H1 (cell line): ENCODE measurements around the gene GRIA1. TPM values are rescaled to one million over a fixed set of nuclear protein-coding genes. Genes with fewer than 3 reads are reported as not detected.

ENCODE experiments used
- CTCF ChIA-PET: fragments of 300-600 bp; sonication (Branson Sonifier 250); formaldehyde crosslinking; loops from one replicate; lab custom pipeline; 2021; ENCODE audit not compliant: partially characterized antibody; lab: Charles Lee
- POLR2A ChIA-PET: fragments of 300-600 bp; sonication (Branson Sonifier 250); formaldehyde crosslinking; loops from one replicate; lab custom pipeline; 2021; ENCODE audit warnings: inconsistent platforms; ENCODE audit not compliant: partially characterized antibody; lab: Charles Lee
- DNase-seq, 2 experiments: peaks; one replicate each; pipeline versions ENCODE4 v3.0.0 to v3.0.0-alpha.2; 2010 to 2022; ENCODE audit warnings: low spot score in 2 of 2, low read depth in 1 of 2, mixed read lengths in 1 of 2
- FAIRE-seq: peaks from 2 replicates; lab custom pipeline; 2011; peaks lifted over from hg19 to GRCh38; lab: Jason Lieb, UNC
- H2AFZ ChIP-seq: 2 replicates; pipeline ENCODE4 v1.8.1; 2012; ENCODE audit warnings: low read length, inconsistent platforms
- H2AK5ac ChIP-seq: 2 replicates; pipeline ENCODE4 v1.6.1; 2013; ENCODE audit warnings: low read depth, low read length
- H2BK120ac ChIP-seq: replicated peaks from 2 replicates; pipeline ENCODE3; 2013; ENCODE audit warnings: low read depth, low read length, inconsistent platforms
- H2BK12ac ChIP-seq: 2 replicates; pipeline ENCODE4 v1.6.1; 2013; ENCODE audit warnings: low read depth, low read length
- H2BK15ac ChIP-seq: 2 replicates; pipeline ENCODE4 v1.6.1; 2013; ENCODE audit warnings: low read length
- H2BK20ac ChIP-seq: 2 replicates; pipeline ENCODE4 v1.6.1; 2013; ENCODE audit warnings: low read length
- H2BK5ac ChIP-seq: 2 replicates; pipeline ENCODE4 v1.6.1; 2013; ENCODE audit warnings: low read depth, low read length
- H3K14ac ChIP-seq: 2 replicates; pipeline ENCODE4 v1.6.1; 2013; ENCODE audit warnings: inconsistent platforms; ENCODE audit not compliant: insufficient read length
- H3K18ac ChIP-seq: 2 replicates; pipeline ENCODE4 v1.6.1; 2013; ENCODE audit warnings: low read length; ENCODE audit errors: extremely low read depth
- H3K23ac ChIP-seq: 2 replicates; pipeline ENCODE4 v1.6.1; 2013; ENCODE audit warnings: inconsistent platforms; ENCODE audit not compliant: insufficient read length
- H3K23me2 ChIP-seq: 2 replicates; pipeline ENCODE4 v1.6.1; 2013; ENCODE audit warnings: low read depth, low read length
- H3K27ac ChIP-seq: 2 replicates; pipeline ENCODE4 v1.6.1; 2011; ENCODE audit warnings: low read depth, low read length, inconsistent platforms
- H3K27me3 ChIP-seq, 4 experiments: replicated peaks in 1 of 4; 1 replicate in 1 of 4; 2 replicates in 3 of 4; pipeline versions ENCODE4 v1.6.1 to v1.8.1; 2011 to 2013; ENCODE audit warnings: low read length in 3 of 4, mild to moderate bottlenecking in 3 of 4, inconsistent platforms in 2 of 4, mixed read lengths in 2 of 4, moderate library complexity in 1 of 4; ENCODE audit not compliant: control insufficient read depth in 3 of 4, insufficient read depth in 3 of 4; ENCODE audit errors: extremely low read depth in 1 of 4
- H3K36me3 ChIP-seq, 4 experiments: 2 replicates each; pipeline versions ENCODE4 v1.6.1 to v1.8.1; 2011 to 2013; ENCODE audit warnings: mild to moderate bottlenecking in 4 of 4, low read length in 3 of 4, moderate library complexity in 2 of 4, control low read depth in 1 of 4, inconsistent platforms in 1 of 4; ENCODE audit not compliant: insufficient read depth in 4 of 4, control insufficient read depth in 2 of 4
- H3K4ac ChIP-seq: replicated peaks from 2 replicates; pipeline ENCODE3; 2013; ENCODE audit warnings: low read length, low read depth, mixed read lengths, inconsistent platforms; ENCODE audit not compliant: insufficient read length
- H3K4me1 ChIP-seq, 4 experiments: replicated peaks in 1 of 4; 1 replicate in 1 of 4; 2 replicates in 3 of 4; pipeline versions ENCODE4 v1.6.1 to v1.8.1; 2011 to 2013; ENCODE audit warnings: low read length in 3 of 4, inconsistent platforms in 2 of 4, mixed read lengths in 1 of 4; ENCODE audit not compliant: insufficient read depth in 4 of 4, control insufficient read depth in 3 of 4
- H3K4me2 ChIP-seq, 2 experiments: 2 replicates each; pipeline versions ENCODE4 v1.6.1 to v1.8.1; 2011 to 2013; ENCODE audit warnings: low read depth in 2 of 2, low read length in 2 of 2, control low read depth in 1 of 2, inconsistent platforms in 1 of 2, mild to moderate bottlenecking in 1 of 2; ENCODE audit not compliant: insufficient read depth in 1 of 2
- H3K4me3 ChIP-seq, 4 experiments: fragments of 200-600, 300-600 bp in 1 of 4; sonication (generic), shearing (Covaris generic), sonication (Bioruptor Twin) in 1 of 4; 2 replicates each; pipeline versions ENCODE4 v1.5.1 to v1.8.1; 2011 to 2016; ENCODE audit warnings: low read length in 4 of 4, low read depth in 3 of 4, control low read depth in 2 of 4, inconsistent platforms in 2 of 4, mild to moderate bottlenecking in 2 of 4, mixed read lengths in 1 of 4, moderate library complexity in 1 of 4; ENCODE audit not compliant: insufficient read depth in 2 of 4; ENCODE audit errors: extremely low read depth in 1 of 4
- H3K56ac ChIP-seq: replicated peaks from 2 replicates; pipeline ENCODE3; 2013; ENCODE audit warnings: low read depth, mild to moderate bottlenecking, mixed read lengths, low read length, inconsistent platforms; ENCODE audit not compliant: insufficient read length
- H3K79me1 ChIP-seq: 2 replicates; pipeline ENCODE4 v1.6.1; 2013; ENCODE audit warnings: low read depth, low read length, control low read depth
- H3K79me2 ChIP-seq, 2 experiments: 2 replicates each; pipeline versions ENCODE4 v1.6.1 to v1.8.1; 2012 to 2013; ENCODE audit warnings: low read length in 2 of 2, mild to moderate bottlenecking in 2 of 2, inconsistent platforms in 1 of 2; ENCODE audit not compliant: insufficient read depth in 2 of 2, control insufficient read depth in 1 of 2
- H3K9ac ChIP-seq, 4 experiments: replicated peaks in 1 of 4; 1 replicate in 1 of 4; 2 replicates in 3 of 4; pipeline versions ENCODE4 v1.6.1 to v1.8.1; 2011 to 2013; ENCODE audit warnings: low read depth in 3 of 4, low read length in 3 of 4, control low read depth in 2 of 4, mild to moderate bottlenecking in 2 of 4, moderate library complexity in 2 of 4, inconsistent platforms in 1 of 4; ENCODE audit errors: extremely low read depth in 1 of 4
- H3K9me3 ChIP-seq, 2 experiments: 2 replicates each; pipeline versions ENCODE4 v1.6.1 to v1.8.1; 2012 to 2013; ENCODE audit warnings: mild to moderate bottlenecking in 2 of 2, moderate library complexity in 2 of 2, control low read depth in 1 of 2, inconsistent platforms in 1 of 2, low read depth in 1 of 2, low read length in 1 of 2, mixed read lengths in 1 of 2; ENCODE audit not compliant: insufficient read depth in 2 of 2
- H4K20me1 ChIP-seq, 2 experiments: replicated peaks in 1 of 2; 2 replicates each; pipeline versions ENCODE3 to v1.8.1; 2011 to 2013; ENCODE audit warnings: inconsistent platforms in 2 of 2, low read length in 2 of 2, mild to moderate bottlenecking in 1 of 2; ENCODE audit not compliant: insufficient read depth in 2 of 2, control insufficient read depth in 1 of 2
- H4K5ac ChIP-seq: 2 replicates; pipeline ENCODE4 v1.6.1; 2013; ENCODE audit warnings: low read length, low read depth, mixed read lengths, inconsistent platforms; ENCODE audit not compliant: insufficient read length
- H4K8ac ChIP-seq: 2 replicates; pipeline ENCODE4 v1.8.0; 2013; ENCODE audit warnings: mild to moderate bottlenecking, moderate library complexity, low read length, inconsistent platforms; ENCODE audit not compliant: insufficient read depth; ENCODE audit errors: extremely low read depth
- H4K91ac ChIP-seq: replicated peaks from 2 replicates; pipeline ENCODE3; 2013; ENCODE audit warnings: low read length, mixed read lengths, inconsistent platforms; ENCODE audit not compliant: insufficient read length
- BACH1 ChIP-seq: IDR thresholded peaks from 2 replicates; pipeline ENCODE4 v1.6.1; 2012; ENCODE audit warnings: low read length, improper control_type of control experiment
- CBX8 ChIP-seq: fragments of 300-800, 300-1000 bp; sonication (generic); IDR thresholded peaks from 2 replicates; pipeline ENCODE4 v1.7.1; 2016; ENCODE audit warnings: low read depth, low read length, borderline replicate concordance
- EZH2 ChIP-seq: fragments of 200-600 bp; sonication (generic); IDR thresholded peaks from 2 replicates; pipeline ENCODE4 v1.7.1; 2012; ENCODE audit warnings: low read depth, mild to moderate bottlenecking, moderate library complexity, low read length, inconsistent platforms; ENCODE audit not compliant: severe bottlenecking
- MAX ChIP-seq: IDR thresholded peaks from 2 replicates; pipeline ENCODE4 v1.6.1; 2012; ENCODE audit warnings: inconsistent platforms
- POLR2A ChIP-seq, 2 experiments: IDR thresholded peaks; 1 replicate in 1 of 2; 2 replicates in 1 of 2; pipeline ENCODE4 v1.6.1; 2011; ENCODE audit warnings: low read depth in 2 of 2, low read length in 2 of 2, mild to moderate bottlenecking in 2 of 2; ENCODE audit errors: control extremely low read depth in 1 of 2
- POU5F1 ChIP-seq: IDR thresholded peaks from 2 replicates; pipeline ENCODE4 v1.6.1; 2011; ENCODE audit warnings: low read depth, mild to moderate bottlenecking, low read length, moderate library complexity
- RBBP5 ChIP-seq: IDR thresholded peaks from 2 replicates; pipeline ENCODE4 v1.7.1; 2012; ENCODE audit warnings: low read depth, mild to moderate bottlenecking, inconsistent platforms, low read length, moderate library complexity, borderline replicate concordance
- RFX5 ChIP-seq: IDR thresholded peaks from 2 replicates; pipeline ENCODE4 v1.6.1; 2011; ENCODE audit warnings: low read depth, low read length, improper control_type of control experiment, borderline replicate concordance
- SAP30 ChIP-seq: fragments of 300-600 bp; sonication (generic); IDR thresholded peaks from 2 replicates; pipeline ENCODE4 v1.7.1; 2012; ENCODE audit warnings: low read length, moderate library complexity, mild to moderate bottlenecking, inconsistent platforms; ENCODE audit not compliant: insufficient read depth, insufficient replicate concordance
- SRF ChIP-seq: IDR thresholded peaks from 2 replicates; pipeline ENCODE4 v1.6.1; 2011; ENCODE audit warnings: mild to moderate bottlenecking, low read depth, low read length, moderate library complexity
- TCF12 ChIP-seq: IDR thresholded peaks from 2 replicates; pipeline ENCODE4 v1.6.1; 2011; ENCODE audit warnings: low read depth, mild to moderate bottlenecking, low read length
- USF2 ChIP-seq: IDR thresholded peaks from 2 replicates; pipeline ENCODE4 v1.6.1; 2011; ENCODE audit warnings: low read length, improper control_type of control experiment
- WGBS, 2 experiments: shearing (Covaris generic) in 1 of 2; methylation state at CpG; one replicate each; pipeline versions ENCODE4 v1.1.6 to v1.1.7; 2013 to 2015; ENCODE audit warnings: low lambda C conversion rate in 2 of 2, mixed read lengths in 2 of 2, inconsistent platforms in 1 of 2, low coverage in 1 of 2, missing lambda C conversion rate in 1 of 2; ENCODE audit not compliant: insufficient replicate concordance in 2 of 2, insufficient coverage in 1 of 2, insufficient read length in 1 of 2; ENCODE audit errors: extremely low coverage in 1 of 2, missing lambda C conversion rate in 1 of 2; 5-methylcytosine and 5-hydroxymethylcytosine counted together
- polyA plus RNA-seq, 7 experiments: library from polyadenylated mRNA; depleted of rRNA in 3 of 7; stranded (reverse) in 5 of 7; unstranded in 2 of 7; fragments of >200 nt in 5 of 7; fragments of 200-250 nt in 2 of 7; gene quantifications; 1 replicate in 5 of 7; 2 replicates in 1 of 7; 4 replicates in 1 of 7; pipeline versions ENCODE4 v1.2.1 to v1.2.3, GENCODE V29; 2011 to 2013; ENCODE audit warnings: missing spikeins in 2 of 7, mixed read lengths in 2 of 7
- total RNA-seq: library from RNA; stranded (reverse); fragmentation: NEBNext Ultra II Directional; extraction: Animal tissue kit (Norgen Biotek cat#: 25700); gene quantifications from 2 replicates; pipeline ENCODE4 v1.2.1, GENCODE V29; 2021

The GRIA1 gene
- total and polyA plus RNA-seq, 2 of the 8 experiments (the other 6 are each of a cell fraction or from before 2014, with no cell fraction given): 0.97 to 2.5 TPM

- H3K4me1 ChIP-seq: no peaks in the 10 kb centered on the region
- no peaks in the 10 kb centered on the region for H3K36me3 ChIP-seq
- H4K91ac ChIP-seq: no peak overlapping the region
- no peak overlapping the region for H2BK120ac ChIP-seq
- H2BK15ac ChIP-seq: no peak overlapping the region
- H2AK5ac ChIP-seq: no peak overlapping the region
- no peaks in the 10 kb centered on the region for H3K79me1 ChIP-seq
- no peaks in the 10 kb centered on the region for H3K23me2 ChIP-seq
- no peak overlapping the region for H3K23ac ChIP-seq
- H3K56ac ChIP-seq: no peak overlapping the region
- no peak overlapping the region for H3K4ac ChIP-seq
- no peaks in the 10 kb centered on the region for H4K20me1 ChIP-seq
- no peak overlapping the region for H3K9ac ChIP-seq
- H4K5ac ChIP-seq: no peak overlapping the region
- H3K4me3 ChIP-seq: no peak overlapping the region
- H3K9me3 ChIP-seq: no peaks in the 10 kb centered on the region
- 97% methylated on average over 3 of the region's 3 CpGs; no CpG with 5 or more reads in 1 of the 2 experiments for WGBS, 2 experiments
- H3K79me2 ChIP-seq: no peaks in the 10 kb centered on the region
- CTCF ChIA-PET: interaction anchor here (0.7 to 1.4 kb wide), 3 partner anchors 12 to 114 kb away, joined by 3 read pairs; no protein-coding TSS in a partner anchor
- DNase-seq: no peak
- no peak overlapping the region for H4K8ac ChIP-seq
- POLR2A ChIA-PET: no interaction called here
- no peak overlapping the region for H2AFZ ChIP-seq
- H3K27me3 ChIP-seq: no peaks in the 10 kb centered on the region
- H3K27ac ChIP-seq: no peak overlapping the region
- no peak overlapping the region for H2BK20ac ChIP-seq
- no peak overlapping the region for H3K14ac ChIP-seq
- no peak for TF ChIP-seq RFX5
- no peak for TF ChIP-seq CBX8
- TF ChIP-seq POLR2A (IDR thresholded peaks at IDR 0.05; ENCODE audit: control extremely low read depth in 1 of 2, low read depth in 2 of 2, low read length in 2 of 2): no peak
- no peak for TF ChIP-seq USF2
- TF ChIP-seq POU5F1: no peak
- TF ChIP-seq RBBP5: no peak
- no peak for TF ChIP-seq BACH1
- no peak for TF ChIP-seq MAX
- no peak for TF ChIP-seq TCF12
- TF ChIP-seq SAP30: no peak
- TF ChIP-seq SRF: no peak
- no peak for TF ChIP-seq EZH2
- TF ChIP-seq, all 59 proteins: peak for 0
- Histone ChIP-seq H2BK12ac (no peak overlapping the region), H3K4me2 (no peak overlapping the region), H2BK5ac (no peak overlapping the region), H3K18ac (no peak overlapping the region)
- no peak for FAIRE-seq
Observed at GRCh38 chr5:153610811-153611210, 120.3 kb downstream of the GRIA1 start.
